ENCODE results near the gene MEPCE.

MEPCE gene

GRCh38 chr7:100407285-100408180, 22.1 kb upstream of the MEPCE start:
- peak in 2 of 3 experiments; percentile 21 to 72 for DNase-seq

- no peak for DNase-seq
These were observed 18.5 kb upstream of the MEPCE start for GRCh38 chr7:100411101-100411500.

- no peak for DNase-seq
These were observed 16.3 kb upstream of the MEPCE start for GRCh38 chr7:100413346-100413745.

GRCh38 chr7:100413889-100414288, 15.7 kb upstream of the MEPCE start:
- no peak for DNase-seq

GRCh38 chr7:100415448-100415847, 14.2 kb upstream of the MEPCE start:
- no peak for DNase-seq

GRCh38 chr7:100418930-100419659, 10.5 kb upstream of the MEPCE start:
- no peak for DNase-seq

GRCh38 chr7:100419660-100420226, 9.9 kb upstream of the MEPCE start:
- DNase-seq: no peak

- no peak for DNase-seq
These were observed 6.3 kb upstream of the MEPCE start for GRCh38 chr7:100423315-100423714.

GRCh38 chr7:100425347-100425746, 4.3 kb upstream of the MEPCE start:
- no peak for DNase-seq

GRCh38 chr7:100426516-100426915, 3.1 kb upstream of the MEPCE start:
- DNase-seq: no peak

- DNase-seq: no peak
These were observed 1.9 kb upstream of the MEPCE start for GRCh38 chr7:100427762-100428198.

- DNase-seq: peak; percentile 97 to 99 (median 99)
These were observed 1.2 kb upstream of the MEPCE start, which contains the start of gene ZCWPW1 for GRCh38 chr7:100428199-100428966. Gene ZCWPW1, minus strand, starts transcription at chr7:100428703. Its CDS starts 8,054 bp downstream, at chr7:100420649.

- peak; percentile 99 to 100 (median 100) for DNase-seq
These were observed 529 bp upstream of the MEPCE start for GRCh38 chr7:100428967-100429636.

- DNase-seq: no peak
These were observed 1.1 kb downstream of the MEPCE start for GRCh38 chr7:100430493-100431285.

- no peak for DNase-seq
These were observed 1.7 kb downstream of the MEPCE start for GRCh38 chr7:100431286-100431735.

GRCh38 chr7:100432053-100432452, 2.4 kb downstream of the MEPCE start:
- no peak for DNase-seq

GRCh38 chr7:100432621-100433275, 3.1 kb downstream of the MEPCE start:
- no peak for DNase-seq

- no peak for DNase-seq
These were observed 3.6 kb downstream of the MEPCE start for GRCh38 chr7:100433276-100433591.

GRCh38 chr7:100433592-100434296, 4.1 kb downstream of the MEPCE start:
- no peak for DNase-seq
